A673 (cell line): ENCODE data around the gene TCF7L1.

Experiments used
- EZH2 ChIP-seq: fragments of 200-600 bp; sonication (generic); IDR thresholded peaks from 2 replicates; pipeline ENCODE4 v1.6.1; 2017; ENCODE audit warnings: borderline replicate concordance, low read depth, mild to moderate bottlenecking, mixed read lengths, antibody characterized with exemption, low read length; ENCODE audit not compliant: poor library complexity, severe bottlenecking
- TF ChIP-seq, protein P1 (sequence below): fragments of 300-800, 200-600 bp; sonication (generic); conservative IDR thresholded peaks from 2 replicates; pipeline ENCODE4 v1.5.1; 2017; ENCODE audit warnings: low read depth, mild to moderate bottlenecking, antibody characterized with exemption, low read length, moderate library complexity, mixed read lengths

DNA sequence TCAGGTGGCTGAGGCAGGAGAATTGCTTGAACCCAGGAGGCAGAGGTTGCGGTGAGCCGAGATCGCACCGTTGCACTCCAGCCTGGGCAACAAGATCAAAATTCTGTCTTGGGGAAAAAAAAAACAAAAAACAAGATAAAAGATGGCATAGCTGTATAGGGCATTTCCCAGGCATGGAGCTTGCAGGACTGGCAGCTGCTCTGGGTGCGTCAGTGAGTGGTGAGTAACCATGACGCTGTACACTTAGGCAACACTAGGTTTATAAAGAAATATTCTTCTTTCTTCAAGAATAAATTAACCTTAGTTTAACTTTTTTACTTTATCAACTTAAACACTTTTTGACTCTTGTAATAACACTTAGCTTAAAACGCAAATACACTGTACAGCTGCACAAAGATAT is 179.2 kb downstream of the TCF7L1 start:
- TF ChIP-seq, protein P1, sequence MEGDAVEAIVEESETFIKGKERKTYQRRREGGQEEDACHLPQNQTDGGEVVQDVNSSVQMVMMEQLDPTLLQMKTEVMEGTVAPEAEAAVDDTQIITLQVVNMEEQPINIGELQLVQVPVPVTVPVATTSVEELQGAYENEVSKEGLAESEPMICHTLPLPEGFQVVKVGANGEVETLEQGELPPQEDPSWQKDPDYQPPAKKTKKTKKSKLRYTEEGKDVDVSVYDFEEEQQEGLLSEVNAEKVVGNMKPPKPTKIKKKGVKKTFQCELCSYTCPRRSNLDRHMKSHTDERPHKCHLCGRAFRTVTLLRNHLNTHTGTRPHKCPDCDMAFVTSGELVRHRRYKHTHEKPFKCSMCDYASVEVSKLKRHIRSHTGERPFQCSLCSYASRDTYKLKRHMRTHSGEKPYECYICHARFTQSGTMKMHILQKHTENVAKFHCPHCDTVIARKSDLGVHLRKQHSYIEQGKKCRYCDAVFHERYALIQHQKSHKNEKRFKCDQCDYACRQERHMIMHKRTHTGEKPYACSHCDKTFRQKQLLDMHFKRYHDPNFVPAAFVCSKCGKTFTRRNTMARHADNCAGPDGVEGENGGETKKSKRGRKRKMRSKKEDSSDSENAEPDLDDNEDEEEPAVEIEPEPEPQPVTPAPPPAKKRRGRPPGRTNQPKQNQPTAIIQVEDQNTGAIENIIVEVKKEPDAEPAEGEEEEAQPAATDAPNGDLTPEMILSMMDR: no peak
- TF ChIP-seq EZH2: no peak
